Measurements from ENCODE around the gene SH3PXD2A.

Gene SH3PXD2A

GRCh38 chr10:103605359-103606096, 249.8 kb downstream of the SH3PXD2A start:
- peak; percentile 64 for DNase-seq
- Histone ChIP-seq H3K4me2 (ENCODE audit: low read length) (no peak overlapping the region), H3K79me2 (ENCODE audit: control insufficient read depth, insufficient read depth, low read length) (no peaks in the 10 kb centered on the region), H3K23ac (ENCODE audit: low read length) (no peak overlapping the region), H3K4me1 (ENCODE audit: control insufficient read depth, low read depth, low read length) (no peaks in the 10 kb centered on the region), H3K27me3 (ENCODE audit: insufficient read depth, low read length, poor library complexity) (no peaks in the 10 kb centered on the region), H3K56ac (ENCODE audit: low read length) (no peak overlapping the region), H4K5ac (ENCODE audit: low read length) (no peak overlapping the region), H3K4ac (ENCODE audit: low read depth, low read length) (no peak overlapping the region), H2BK5ac (ENCODE audit: low read length) (no peak overlapping the region), H4K8ac (ENCODE audit: low read depth, low read length) (no peak overlapping the region), H3K79me1 (ENCODE audit: low read length) (no peaks in the 10 kb centered on the region), H3K4me3 (ENCODE audit: low read length) (no peak overlapping the region), H2BK15ac (replicated peaks; ENCODE audit: low read depth) (no peak overlapping the region), H3K18ac (ENCODE audit: low read length) (no peak overlapping the region), H3K36me3 (ENCODE audit: control insufficient read depth, insufficient read depth, low read length) (no peaks in the 10 kb centered on the region), H3K27ac (ENCODE audit: low read depth, low read length) (no peak overlapping the region), H2BK120ac (ENCODE audit: low read depth, low read length) (no peak overlapping the region), H3K9ac (ENCODE audit: low read length) (no peak overlapping the region), H2AK5ac (ENCODE audit: low read length) (no peak overlapping the region)
- WGBS (ENCODE audit: extremely low coverage, insufficient coverage, low lambda C conversion rate): no CpG with 5 or more reads among the region's 12 CpGs

- Histone ChIP-seq H2BK120ac (ENCODE audit: low read depth, low read length) (no peak overlapping the region), H3K27me3 (ENCODE audit: insufficient read depth, low read length, poor library complexity) (no peaks in the 10 kb centered on the region), H3K27ac (ENCODE audit: low read depth, low read length) (no peak overlapping the region), H3K9ac (ENCODE audit: low read length) (no peak overlapping the region), H3K79me2 (ENCODE audit: control insufficient read depth, insufficient read depth, low read length) (no peaks in the 10 kb centered on the region), H2AK5ac (ENCODE audit: low read length) (no peak overlapping the region), H3K23ac (ENCODE audit: low read length) (no peak overlapping the region), H3K36me3 (ENCODE audit: control insufficient read depth, insufficient read depth, low read length) (no peaks in the 10 kb centered on the region), H3K79me1 (ENCODE audit: low read length) (no peaks in the 10 kb centered on the region), H3K4ac (ENCODE audit: low read depth, low read length) (no peak overlapping the region), H3K4me3 (ENCODE audit: low read length) (no peak overlapping the region), H4K8ac (ENCODE audit: low read depth, low read length) (no peak overlapping the region), H3K56ac (ENCODE audit: low read length) (no peak overlapping the region), H3K4me1 (ENCODE audit: control insufficient read depth, low read depth, low read length) (no peaks in the 10 kb centered on the region), H4K5ac (ENCODE audit: low read length) (no peak overlapping the region), H3K4me2 (ENCODE audit: low read length) (no peak overlapping the region), H2BK5ac (ENCODE audit: low read length) (no peak overlapping the region), H3K18ac (ENCODE audit: low read length) (no peak overlapping the region), H2BK15ac (replicated peaks; ENCODE audit: low read depth) (no peak overlapping the region)
- WGBS (ENCODE audit: extremely low coverage, insufficient coverage, low lambda C conversion rate): no CpG with 5 or more reads among the region's 23 CpGs
- DNase-seq: no peak
Measured at GRCh38 chr10:103603382-103603781, 252.0 kb downstream of the SH3PXD2A start.

- H3K36me3 ChIP-seq (ENCODE audit: control insufficient read depth, insufficient read depth, low read length): no peaks in the 10 kb centered on the region
- WGBS (ENCODE audit: extremely low coverage, insufficient coverage, low lambda C conversion rate): no CpG with 5 or more reads among the region's 16 CpGs
Measured at GRCh38 chr10:103602852-103603155, 252.6 kb downstream of the SH3PXD2A start.

GRCh38 chr10:103602028-103602851, 253.1 kb downstream of the SH3PXD2A start:
- Histone ChIP-seq H3K4me3 (ENCODE audit: low read length) (no peak overlapping the region), H3K27ac (ENCODE audit: low read depth, low read length) (no peak overlapping the region), H4K5ac (ENCODE audit: low read length) (no peak overlapping the region), H3K4me2 (ENCODE audit: low read length) (no peak overlapping the region), H3K4me1 (ENCODE audit: control insufficient read depth, low read depth, low read length) (no peaks in the 10 kb centered on the region), H3K79me2 (ENCODE audit: control insufficient read depth, insufficient read depth, low read length) (no peaks in the 10 kb centered on the region), H2BK120ac (ENCODE audit: low read depth, low read length) (no peak overlapping the region), H3K4ac (ENCODE audit: low read depth, low read length) (no peak overlapping the region), H3K23ac (ENCODE audit: low read length) (no peak overlapping the region), H2BK5ac (ENCODE audit: low read length) (no peak overlapping the region), H3K9ac (ENCODE audit: low read length) (no peak overlapping the region), H4K8ac (ENCODE audit: low read depth, low read length) (no peak overlapping the region), H3K79me1 (ENCODE audit: low read length) (no peaks in the 10 kb centered on the region), H3K18ac (ENCODE audit: low read length) (no peak overlapping the region), H2BK15ac (replicated peaks; ENCODE audit: low read depth) (no peak overlapping the region), H3K56ac (ENCODE audit: low read length) (no peak overlapping the region), H3K36me3 (ENCODE audit: control insufficient read depth, insufficient read depth, low read length) (no peaks in the 10 kb centered on the region), H3K27me3 (ENCODE audit: insufficient read depth, low read length, poor library complexity) (no peaks in the 10 kb centered on the region), H2AK5ac (ENCODE audit: low read length) (no peak overlapping the region)
- no peak for DNase-seq
- no CpG with 5 or more reads among the region's 47 CpGs for WGBS (ENCODE audit: extremely low coverage, insufficient coverage, low lambda C conversion rate)

More at GRCh38 chr10:103602852-103603155, 252.6 kb downstream of the SH3PXD2A start:
- H4K5ac ChIP-seq (ENCODE audit: low read length): no peak overlapping the region
- no peak overlapping the region for H3K18ac ChIP-seq (ENCODE audit: low read length)
- H3K79me1 ChIP-seq (ENCODE audit: low read length): no peaks in the 10 kb centered on the region
- H3K9ac ChIP-seq (ENCODE audit: low read length): no peak overlapping the region
- H2AK5ac ChIP-seq (ENCODE audit: low read length): no peak overlapping the region
- no peaks in the 10 kb centered on the region for H3K79me2 ChIP-seq (ENCODE audit: control insufficient read depth, insufficient read depth, low read length)
- no peak overlapping the region for H3K23ac ChIP-seq (ENCODE audit: low read length)
- no peaks in the 10 kb centered on the region for H3K27me3 ChIP-seq (ENCODE audit: insufficient read depth, low read length, poor library complexity)
- no peak overlapping the region for H2BK5ac ChIP-seq (ENCODE audit: low read length)
- no peak overlapping the region for H3K4me2 ChIP-seq (ENCODE audit: low read length)
- no peaks in the 10 kb centered on the region for H3K4me1 ChIP-seq (ENCODE audit: control insufficient read depth, low read depth, low read length)
- no peak overlapping the region for H3K4ac ChIP-seq (ENCODE audit: low read depth, low read length)
- no peak overlapping the region for H2BK120ac ChIP-seq (ENCODE audit: low read depth, low read length)
- H3K56ac ChIP-seq (ENCODE audit: low read length): no peak overlapping the region
- H2BK15ac ChIP-seq (replicated peaks; ENCODE audit: low read depth): no peak overlapping the region
- H3K4me3 ChIP-seq (ENCODE audit: low read length): no peak overlapping the region
- no peak overlapping the region for H4K8ac ChIP-seq (ENCODE audit: low read depth, low read length)
- no peak for DNase-seq
- H3K27ac ChIP-seq (ENCODE audit: low read depth, low read length): no peak overlapping the region

- Histone ChIP-seq H4K8ac (ENCODE audit: low read depth, low read length) (no peak overlapping the region), H3K79me2 (ENCODE audit: control insufficient read depth, insufficient read depth, low read length) (no peaks in the 10 kb centered on the region), H3K79me1 (ENCODE audit: low read length) (no peaks in the 10 kb centered on the region), H3K4me2 (ENCODE audit: low read length) (no peak overlapping the region), H4K5ac (ENCODE audit: low read length) (no peak overlapping the region), H3K4ac (ENCODE audit: low read depth, low read length) (no peak overlapping the region), H3K9ac (ENCODE audit: low read length) (no peak overlapping the region), H3K18ac (ENCODE audit: low read length) (no peak overlapping the region), H3K27ac (ENCODE audit: low read depth, low read length) (no peak overlapping the region), H2BK5ac (ENCODE audit: low read length) (no peak overlapping the region), H2BK120ac (ENCODE audit: low read depth, low read length) (no peak overlapping the region), H2BK15ac (replicated peaks; ENCODE audit: low read depth) (no peak overlapping the region), H2AK5ac (ENCODE audit: low read length) (no peak overlapping the region), H3K4me1 (ENCODE audit: control insufficient read depth, low read depth, low read length) (no peaks in the 10 kb centered on the region), H3K27me3 (ENCODE audit: insufficient read depth, low read length, poor library complexity) (no peaks in the 10 kb centered on the region), H3K56ac (ENCODE audit: low read length) (no peak overlapping the region), H3K23ac (ENCODE audit: low read length) (no peak overlapping the region), H3K36me3 (ENCODE audit: control insufficient read depth, insufficient read depth, low read length) (no peaks in the 10 kb centered on the region), H3K4me3 (ENCODE audit: low read length) (no peak overlapping the region)
- no peak for DNase-seq
- no CpG with 5 or more reads among the region's 7 CpGs for WGBS (ENCODE audit: extremely low coverage, insufficient coverage, low lambda C conversion rate)
Measured at GRCh38 chr10:103600956-103601569, 254.3 kb downstream of the SH3PXD2A start.
